Gastrocnemius medialis (tissue), 4 donors: ENCODE data around the gene HELQ.

Experiments
- CTCF ChIP-seq, 5 experiments: fragments of 450-650 bp in 3 of 5; fragments of 200-600 bp in 2 of 5; sonication (generic) in 2 of 5; IDR thresholded peaks in 4 of 5; conservative IDR thresholded peaks in 1 of 5; 1 replicate in 4 of 5; 2 replicates in 1 of 5; pipeline ENCODE4 v1.5.1; 2016 to 2019; ENCODE audit warnings: antibody characterized with exemption in 5 of 5, mild to moderate bottlenecking in 3 of 5, moderate library complexity in 3 of 5
- POLR2A ChIP-seq, 2 donors: fragments of 450-650 bp; IDR thresholded peaks; one replicate each; pipeline ENCODE4 v1.6.1; 2017; ENCODE audit warnings: antibody characterized with exemption in 2 of 2, mild to moderate bottlenecking in 2 of 2, moderate library complexity in 2 of 2

GRCh38 chr4:83473966-83474365 is 18.3 kb upstream of the HELQ start:
- TF ChIP-seq CTCF (IDR thresholded peaks at IDR 0.05 in 4 of 5, conservative IDR thresholded peaks at IDR 0.05 in 1 of 5) (no peak), POLR2A (IDR thresholded peaks at IDR 0.05) (no peak)
